Thyroid gland (tissue), 4 donors: ENCODE measurements around the gene SF3B1. TPM values are rescaled to one million over a fixed set of nuclear protein-coding genes. Genes with fewer than 3 reads are reported as not detected.
"Not testable (repeated sequence)": the region's sequence is repeated elsewhere in the genome, so short reads cannot be mapped to it uniquely, and the experiment has no call there.

Source experiments
- DNase-seq, 2 donors: peaks; one replicate each; pipeline ENCODE4 v3.0.0-alpha.2; 2019
- H3K27ac ChIP-seq, 3 donors: fragments of 200-600 bp; sonication (generic); 1 replicate in 2 of 3; 2 replicates in 1 of 3; pipeline ENCODE4 v1.5.1; 2016 to 2019; ENCODE audit warnings: mild to moderate bottlenecking in 1 of 3, moderate library complexity in 1 of 3
- H3K27me3 ChIP-seq: fragments of 200-600 bp; sonication (generic); one replicate; pipeline ENCODE4 v1.5.1; 2019
- H3K36me3 ChIP-seq, 2 donors: fragments of 200-600 bp; sonication (generic); one replicate each; pipeline ENCODE4 v1.5.1; 2016 to 2019
- H3K4me1 ChIP-seq, 2 donors: fragments of 200-600 bp; sonication (generic); one replicate each; pipeline ENCODE4 v1.5.1; 2017 to 2019
- H3K4me3 ChIP-seq, 3 donors: fragments of 200-600 bp; sonication (generic); replicated peaks in 1 of 3; 1 replicate in 2 of 3; 2 replicates in 1 of 3; pipeline ENCODE4 v1.5.1; 2016; ENCODE audit warnings: mild to moderate bottlenecking in 1 of 3
- H3K9me3 ChIP-seq: fragments of 200-600 bp; sonication (generic); one replicate; pipeline ENCODE4 v1.5.1; 2017
- POLR2A ChIP-seq, 2 donors: fragments of 450-650 bp; IDR thresholded peaks; one replicate each; pipeline ENCODE4 v1.6.1; 2017; ENCODE audit warnings: antibody characterized with exemption in 2 of 2, mild to moderate bottlenecking in 2 of 2, moderate library complexity in 1 of 2
- WGBS, 2 donors: methylation state at CpG; one replicate each; pipeline ENCODE4 v1.1.5; 2017; 5-methylcytosine and 5-hydroxymethylcytosine counted together
- intact Hi-C: fragments of 100-400 bp; cut with DNase I; formaldehyde crosslinking; loops from one replicate; pipeline ENCODE4 v1.15.1; 2023
- total RNA-seq, 4 donors: library from RNA; depleted of rRNA; stranded (reverse); fragments of >200 nt; gene quantifications; one replicate each; pipeline ENCODE4 v1.2.3, GENCODE V29; 2016
- TF ChIP-seq, protein P1 (sequence below), 6 experiments: fragments of 200-600 bp in 3 of 6; fragments of 450-650 bp in 3 of 6; sonication (generic) in 3 of 6; IDR thresholded peaks; one replicate each; pipeline ENCODE4 v1.5.1; 2016 to 2019; ENCODE audit warnings: antibody characterized with exemption in 6 of 6, mild to moderate bottlenecking in 2 of 6, inconsistent platforms in 1 of 6, moderate library complexity in 1 of 6

Gene SF3B1, protein sequence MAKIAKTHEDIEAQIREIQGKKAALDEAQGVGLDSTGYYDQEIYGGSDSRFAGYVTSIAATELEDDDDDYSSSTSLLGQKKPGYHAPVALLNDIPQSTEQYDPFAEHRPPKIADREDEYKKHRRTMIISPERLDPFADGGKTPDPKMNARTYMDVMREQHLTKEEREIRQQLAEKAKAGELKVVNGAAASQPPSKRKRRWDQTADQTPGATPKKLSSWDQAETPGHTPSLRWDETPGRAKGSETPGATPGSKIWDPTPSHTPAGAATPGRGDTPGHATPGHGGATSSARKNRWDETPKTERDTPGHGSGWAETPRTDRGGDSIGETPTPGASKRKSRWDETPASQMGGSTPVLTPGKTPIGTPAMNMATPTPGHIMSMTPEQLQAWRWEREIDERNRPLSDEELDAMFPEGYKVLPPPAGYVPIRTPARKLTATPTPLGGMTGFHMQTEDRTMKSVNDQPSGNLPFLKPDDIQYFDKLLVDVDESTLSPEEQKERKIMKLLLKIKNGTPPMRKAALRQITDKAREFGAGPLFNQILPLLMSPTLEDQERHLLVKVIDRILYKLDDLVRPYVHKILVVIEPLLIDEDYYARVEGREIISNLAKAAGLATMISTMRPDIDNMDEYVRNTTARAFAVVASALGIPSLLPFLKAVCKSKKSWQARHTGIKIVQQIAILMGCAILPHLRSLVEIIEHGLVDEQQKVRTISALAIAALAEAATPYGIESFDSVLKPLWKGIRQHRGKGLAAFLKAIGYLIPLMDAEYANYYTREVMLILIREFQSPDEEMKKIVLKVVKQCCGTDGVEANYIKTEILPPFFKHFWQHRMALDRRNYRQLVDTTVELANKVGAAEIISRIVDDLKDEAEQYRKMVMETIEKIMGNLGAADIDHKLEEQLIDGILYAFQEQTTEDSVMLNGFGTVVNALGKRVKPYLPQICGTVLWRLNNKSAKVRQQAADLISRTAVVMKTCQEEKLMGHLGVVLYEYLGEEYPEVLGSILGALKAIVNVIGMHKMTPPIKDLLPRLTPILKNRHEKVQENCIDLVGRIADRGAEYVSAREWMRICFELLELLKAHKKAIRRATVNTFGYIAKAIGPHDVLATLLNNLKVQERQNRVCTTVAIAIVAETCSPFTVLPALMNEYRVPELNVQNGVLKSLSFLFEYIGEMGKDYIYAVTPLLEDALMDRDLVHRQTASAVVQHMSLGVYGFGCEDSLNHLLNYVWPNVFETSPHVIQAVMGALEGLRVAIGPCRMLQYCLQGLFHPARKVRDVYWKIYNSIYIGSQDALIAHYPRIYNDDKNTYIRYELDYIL
- total RNA-seq = 100 to 1,000 TPM; 297 to 948 (median 607) TPM

- peak within 1 kb of the TSS; percentile 73 to 98 (median 95) for H3K4me3 ChIP-seq
- H3K27me3 ChIP-seq = no peaks in the 10 kb centered on the region
- intact Hi-C loops = loop anchor here (10.0 kb wide), 1 partner anchor 80 kb away; the partner anchor contains the start of gene MOB4
- H3K36me3 ChIP-seq = no peaks in the 10 kb centered on the region
- peak; percentile 98 for DNase-seq
- no peaks in the 10 kb centered on the region for H3K9me3 ChIP-seq
- 0% methylated on average over 37 to 70 of the region's 74 CpGs for WGBS, 2 donors
- peaks cover 26 to 39% of the 10 kb centered on the region in 2 donors for H3K4me1 ChIP-seq
- TF ChIP-seq, protein P1, sequence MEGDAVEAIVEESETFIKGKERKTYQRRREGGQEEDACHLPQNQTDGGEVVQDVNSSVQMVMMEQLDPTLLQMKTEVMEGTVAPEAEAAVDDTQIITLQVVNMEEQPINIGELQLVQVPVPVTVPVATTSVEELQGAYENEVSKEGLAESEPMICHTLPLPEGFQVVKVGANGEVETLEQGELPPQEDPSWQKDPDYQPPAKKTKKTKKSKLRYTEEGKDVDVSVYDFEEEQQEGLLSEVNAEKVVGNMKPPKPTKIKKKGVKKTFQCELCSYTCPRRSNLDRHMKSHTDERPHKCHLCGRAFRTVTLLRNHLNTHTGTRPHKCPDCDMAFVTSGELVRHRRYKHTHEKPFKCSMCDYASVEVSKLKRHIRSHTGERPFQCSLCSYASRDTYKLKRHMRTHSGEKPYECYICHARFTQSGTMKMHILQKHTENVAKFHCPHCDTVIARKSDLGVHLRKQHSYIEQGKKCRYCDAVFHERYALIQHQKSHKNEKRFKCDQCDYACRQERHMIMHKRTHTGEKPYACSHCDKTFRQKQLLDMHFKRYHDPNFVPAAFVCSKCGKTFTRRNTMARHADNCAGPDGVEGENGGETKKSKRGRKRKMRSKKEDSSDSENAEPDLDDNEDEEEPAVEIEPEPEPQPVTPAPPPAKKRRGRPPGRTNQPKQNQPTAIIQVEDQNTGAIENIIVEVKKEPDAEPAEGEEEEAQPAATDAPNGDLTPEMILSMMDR (IDR thresholded peaks at IDR 0.05) = peak in 1 of 6 experiments; percentile 32
- peak in 1 of 2 donors; percentile 95 for TF ChIP-seq POLR2A (IDR thresholded peaks at IDR 0.05)
- peak within 1 kb of the TSS; percentile 87 to 95 (median 91) for H3K27ac ChIP-seq
Observed at GRCh38 chr2:197434541-197435513, at the start of gene SF3B1. Gene SF3B1 (minus strand): TSS chr2:197435028. CDS start chr2:197434999, 29 bp downstream.

DNA sequence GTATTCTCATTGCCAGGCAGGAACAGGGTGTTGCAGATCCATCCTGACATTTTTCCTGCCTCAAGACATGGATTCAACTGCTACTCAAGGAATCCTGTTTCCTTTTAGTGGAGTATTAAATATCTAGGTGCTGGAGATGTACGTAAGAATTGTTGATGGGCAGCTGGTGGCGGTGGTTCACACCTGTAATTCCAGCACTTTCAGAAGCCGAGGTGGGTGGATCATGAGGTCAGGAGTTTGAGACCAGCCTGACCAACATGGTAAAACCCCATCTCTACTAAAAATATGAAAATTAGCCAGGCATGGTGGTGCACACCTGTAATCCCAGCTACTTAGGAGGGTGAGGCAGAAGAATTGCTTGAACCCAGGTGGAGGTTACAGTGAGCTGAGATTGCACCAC is 49.4 kb upstream of the SF3B1 start:
- H3K27me3 ChIP-seq, H3K4me3 ChIP-seq, H3K4me1 ChIP-seq, H3K9me3 ChIP-seq, H3K27ac ChIP-seq, DNase-seq, intact Hi-C loops: not testable (repeated sequence)
- 94 to 98% methylated on average over 3 of the region's 3 CpGs for WGBS, 2 donors
- H3K36me3 ChIP-seq = peaks cover 26 to 30% of the 10 kb centered on the region in 2 donors

DNA sequence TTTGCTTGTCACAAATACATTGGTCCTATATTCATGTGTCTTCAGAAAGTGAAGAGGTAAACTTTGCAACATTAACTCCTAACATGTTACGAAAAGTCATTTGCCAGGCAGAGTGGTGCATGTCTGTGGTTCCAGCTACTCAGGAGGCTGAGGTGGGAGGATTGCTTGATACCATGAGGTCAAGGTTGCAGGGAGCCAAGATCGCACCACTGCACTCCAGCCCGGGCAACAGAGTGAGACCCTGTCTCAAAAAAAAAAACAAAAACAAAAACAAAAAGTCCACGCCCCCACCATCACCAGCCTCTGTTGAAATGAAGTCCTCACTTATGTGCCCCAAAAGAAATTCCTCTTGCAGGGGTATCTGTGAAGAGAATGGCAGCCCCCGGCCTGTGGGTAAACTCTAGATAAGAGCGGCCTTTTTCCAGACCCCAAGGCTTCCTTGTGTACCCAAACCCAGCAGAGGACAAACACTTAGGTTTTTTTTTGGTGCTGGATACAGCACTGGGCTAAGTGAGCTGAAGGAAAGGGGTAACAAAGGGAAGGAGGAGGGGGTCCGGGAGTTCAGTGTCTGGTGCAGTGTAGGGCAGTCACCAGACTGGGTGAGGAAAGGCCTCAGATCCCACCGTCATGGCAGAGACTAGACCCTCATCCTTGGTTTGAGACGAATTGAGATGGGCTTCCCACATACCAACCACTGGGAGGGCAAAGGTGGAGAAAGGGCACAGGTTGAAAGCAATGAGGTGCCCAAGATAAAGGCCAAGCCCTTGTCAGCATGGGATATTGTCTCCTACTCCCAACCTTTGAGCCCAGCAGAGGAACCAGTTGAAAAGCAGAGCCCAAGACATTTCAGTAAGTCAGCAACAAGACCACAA is 45.6 kb upstream of the SF3B1 start:
- Histone ChIP-seq H3K9me3 (no peaks in the 10 kb centered on the region), H3K27ac (no peak overlapping the region), H3K4me1 (no peaks in the 10 kb centered on the region), H3K27me3 (no peaks in the 10 kb centered on the region), H3K4me3 (no peak overlapping the region), H3K36me3 (peaks cover 15 to 19% of the 10 kb centered on the region in 2 donors)
- WGBS, 2 donors = 92 to 93% methylated on average over 9 of the region's 9 CpGs
- intact Hi-C loops = no loop called here
- no peak for DNase-seq
- TF ChIP-seq, protein P1 (IDR thresholded peaks at IDR 0.05) = no peak
- no peak for TF ChIP-seq POLR2A (IDR thresholded peaks at IDR 0.05)

GRCh38 chr2:197477797-197478196 is 43.0 kb upstream of the SF3B1 start:
- Histone ChIP-seq H3K27me3 (no peaks in the 10 kb centered on the region), H3K9me3 (no peaks in the 10 kb centered on the region), H3K36me3 (peaks cover 24 to 40% of the 10 kb centered on the region in 2 donors), H3K27ac (no peak overlapping the region), H3K4me1 (no peaks in the 10 kb centered on the region), H3K4me3 (no peak overlapping the region)
- TF ChIP-seq, protein P1 (IDR thresholded peaks at IDR 0.05) = no peak
- TF ChIP-seq POLR2A (IDR thresholded peaks at IDR 0.05) = no peak
- 95 to 97% methylated on average over 3 of the region's 3 CpGs for WGBS, 2 donors
- no peak for DNase-seq
- intact Hi-C loops = no loop called here
